Progenitor cell of endocrine pancreas (in vitro differentiated cells): ENCODE results near the gene ABCC3. TPM values are rescaled to one million over a fixed set of nuclear protein-coding genes. Genes with fewer than 3 reads are reported as not detected.

Experiments used
- DNase-seq: peaks from one replicate; pipeline ENCODE4 v3.0.0; 2021; ENCODE audit warnings: low spot score; ENCODE audit not compliant: unreplicated experiment
- H3K27ac Mint-ChIP-seq: 2 replicates; pipeline ENCODE4 v1.8.0; 2021; ENCODE audit warnings: mild to moderate bottlenecking, moderate library complexity, mixed read lengths
- H3K27me3 Mint-ChIP-seq: 2 replicates; pipeline ENCODE4 v1.8.0; 2021; ENCODE audit warnings: mixed read lengths
- H3K36me3 Mint-ChIP-seq: 2 replicates; pipeline ENCODE4 v1.8.0; 2022; ENCODE audit warnings: mixed read lengths; ENCODE audit not compliant: insufficient read depth
- H3K4me1 Mint-ChIP-seq: 2 replicates; pipeline ENCODE4 v1.8.0; 2021; ENCODE audit warnings: low read depth, mixed read lengths
- H3K4me3 Mint-ChIP-seq: 2 replicates; pipeline ENCODE4 v1.8.0; 2021; ENCODE audit warnings: low read depth, mild to moderate bottlenecking, moderate library complexity, mixed read lengths
- H3K9me3 Mint-ChIP-seq: 2 replicates; pipeline ENCODE4 v1.8.0; 2021; ENCODE audit warnings: low read depth, mixed read lengths
- total RNA-seq: library from RNA; stranded (reverse); gene quantifications from 2 replicates; pipeline ENCODE4 v1.2.1, GENCODE V29; 2021
- TF ChIP-seq, protein P1 (sequence below): fragments of 200-600 bp; sonication (generic); IDR thresholded peaks from one replicate; pipeline ENCODE4 v1.5.0; 2021; ENCODE audit warnings: antibody characterized with exemption, mild to moderate bottlenecking; ENCODE audit not compliant: unreplicated experiment

ABCC3 gene
- total RNA-seq, 1 donor from 2014 or later, result 1.6 TPM

DNA sequence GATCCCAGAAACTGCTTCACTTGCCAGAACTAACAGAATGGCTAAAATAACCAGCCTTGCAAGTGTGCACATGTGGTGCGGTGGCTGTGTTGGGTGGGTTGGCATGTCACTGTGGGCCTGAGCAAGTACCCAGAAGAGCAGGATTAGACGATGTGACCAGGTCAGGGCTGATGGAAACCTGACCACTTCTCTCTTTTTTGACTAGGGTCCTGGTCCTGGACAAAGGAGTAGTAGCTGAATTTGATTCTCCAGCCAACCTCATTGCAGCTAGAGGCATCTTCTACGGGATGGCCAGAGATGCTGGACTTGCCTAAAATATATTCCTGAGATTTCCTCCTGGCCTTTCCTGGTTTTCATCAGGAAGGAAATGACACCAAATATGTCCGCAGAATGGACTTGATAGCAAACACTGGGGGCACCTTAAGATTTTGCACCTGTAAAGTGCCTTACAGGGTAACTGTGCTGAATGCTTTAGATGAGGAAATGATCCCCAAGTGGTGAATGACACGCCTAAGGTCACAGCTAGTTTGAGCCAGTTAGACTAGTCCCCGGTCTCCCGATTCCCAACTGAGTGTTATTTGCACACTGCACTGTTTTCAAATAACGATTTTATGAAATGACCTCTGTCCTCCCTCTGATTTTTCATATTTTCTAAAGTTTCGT, 56.3 kb downstream of the ABCC3 start:
- DNase-seq, result no peak
- no peaks in the 10 kb centered on the region for H3K9me3 Mint-ChIP-seq
- H3K27me3 Mint-ChIP-seq, result no peaks in the 10 kb centered on the region
- TF ChIP-seq, protein P1, sequence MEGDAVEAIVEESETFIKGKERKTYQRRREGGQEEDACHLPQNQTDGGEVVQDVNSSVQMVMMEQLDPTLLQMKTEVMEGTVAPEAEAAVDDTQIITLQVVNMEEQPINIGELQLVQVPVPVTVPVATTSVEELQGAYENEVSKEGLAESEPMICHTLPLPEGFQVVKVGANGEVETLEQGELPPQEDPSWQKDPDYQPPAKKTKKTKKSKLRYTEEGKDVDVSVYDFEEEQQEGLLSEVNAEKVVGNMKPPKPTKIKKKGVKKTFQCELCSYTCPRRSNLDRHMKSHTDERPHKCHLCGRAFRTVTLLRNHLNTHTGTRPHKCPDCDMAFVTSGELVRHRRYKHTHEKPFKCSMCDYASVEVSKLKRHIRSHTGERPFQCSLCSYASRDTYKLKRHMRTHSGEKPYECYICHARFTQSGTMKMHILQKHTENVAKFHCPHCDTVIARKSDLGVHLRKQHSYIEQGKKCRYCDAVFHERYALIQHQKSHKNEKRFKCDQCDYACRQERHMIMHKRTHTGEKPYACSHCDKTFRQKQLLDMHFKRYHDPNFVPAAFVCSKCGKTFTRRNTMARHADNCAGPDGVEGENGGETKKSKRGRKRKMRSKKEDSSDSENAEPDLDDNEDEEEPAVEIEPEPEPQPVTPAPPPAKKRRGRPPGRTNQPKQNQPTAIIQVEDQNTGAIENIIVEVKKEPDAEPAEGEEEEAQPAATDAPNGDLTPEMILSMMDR, result no peak
- H3K4me1 Mint-ChIP-seq, result peaks cover 69% of the 10 kb centered on the region
- H3K36me3 Mint-ChIP-seq, result peaks cover 8% of the 10 kb centered on the region
- peak overlapping the region; percentile 94 for H3K27ac Mint-ChIP-seq
- peak overlapping the region; percentile 12 for H3K4me3 Mint-ChIP-seq

DNA sequence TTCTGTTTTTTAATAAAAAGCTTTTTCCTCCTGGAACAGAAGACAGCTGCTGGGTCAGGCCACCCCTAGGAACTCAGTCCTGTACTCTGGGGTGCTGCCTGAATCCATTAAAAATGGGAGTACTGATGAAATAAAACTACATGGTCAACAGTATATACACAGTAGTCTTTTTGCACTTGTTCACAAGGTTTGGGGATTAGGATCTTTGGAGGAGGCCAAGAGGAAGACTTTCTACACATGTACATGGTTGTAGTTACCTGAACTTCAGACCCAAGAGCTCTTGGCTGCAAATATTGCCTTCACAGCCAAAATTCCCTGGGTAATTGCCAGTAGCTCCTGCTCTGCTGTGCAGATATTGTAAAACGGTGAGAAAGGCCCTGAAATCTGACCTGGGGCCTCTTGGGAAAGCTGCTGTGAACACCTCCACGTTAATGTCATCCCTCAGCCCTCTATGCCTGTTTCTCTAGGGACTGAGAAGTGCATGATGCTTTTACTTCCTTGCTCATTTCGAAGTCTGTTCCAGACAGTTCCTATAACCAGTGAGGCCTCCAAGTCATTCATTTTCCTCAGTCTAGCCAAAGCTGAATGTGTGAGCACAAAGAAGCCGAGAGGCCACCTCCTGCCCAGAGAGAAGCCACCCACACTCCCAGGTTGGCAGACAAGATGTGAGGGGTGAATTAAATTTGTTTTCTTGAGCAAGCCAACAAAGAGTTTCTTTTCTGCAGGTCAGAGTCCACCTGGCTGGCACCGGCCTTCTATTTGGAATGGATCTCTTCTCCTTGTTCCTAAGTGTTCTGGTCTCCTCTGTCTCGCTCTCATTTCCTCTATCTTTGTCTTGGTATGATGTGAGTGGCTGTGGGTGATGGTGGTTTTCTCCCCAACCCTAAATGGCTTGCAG, 57.1 kb downstream of the ABCC3 start:
- H3K27ac Mint-ChIP-seq, result peak overlapping the region; percentile 94
- TF ChIP-seq, protein P1, result no peak
- peaks cover 11% of the 10 kb centered on the region for H3K36me3 Mint-ChIP-seq
- H3K27me3 Mint-ChIP-seq, result no peaks in the 10 kb centered on the region
- peak overlapping the region; percentile 12 for H3K4me3 Mint-ChIP-seq
- H3K4me1 Mint-ChIP-seq, result peaks cover 62% of the 10 kb centered on the region
- no peaks in the 10 kb centered on the region for H3K9me3 Mint-ChIP-seq
- DNase-seq, result no peak

DNA sequence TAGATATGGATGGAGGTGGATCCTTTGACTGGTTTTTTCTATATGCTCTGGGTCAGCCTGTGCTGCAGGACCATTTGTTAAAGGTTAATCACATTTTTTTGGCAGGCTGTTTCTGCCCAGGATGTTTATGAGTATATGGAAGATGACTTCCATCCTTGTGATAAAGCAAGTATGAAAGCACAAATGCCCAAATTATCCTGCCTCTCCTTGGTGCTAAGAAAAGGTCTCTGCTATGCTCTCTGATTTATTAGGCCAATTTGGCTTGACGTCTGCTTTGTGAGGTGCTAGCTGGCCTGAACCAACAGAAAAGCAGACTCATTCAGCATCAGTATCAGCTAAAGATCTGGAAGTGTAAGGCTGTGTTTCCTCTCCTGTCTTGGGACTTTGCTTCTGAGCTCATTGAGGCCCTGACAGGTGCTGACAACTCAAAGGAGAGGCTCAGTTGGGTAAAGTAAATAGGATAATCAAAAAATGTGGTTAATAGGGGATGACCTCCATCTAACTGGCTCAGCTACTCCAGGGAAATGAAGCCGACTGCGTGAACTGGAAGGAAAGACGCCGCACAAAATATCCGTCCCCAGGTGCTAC, 57.9 kb downstream of the ABCC3 start:
- H3K27ac Mint-ChIP-seq, result peak overlapping the region; percentile 94
- no peaks in the 10 kb centered on the region for H3K9me3 Mint-ChIP-seq
- H3K4me3 Mint-ChIP-seq, result peak overlapping the region; percentile 40
- TF ChIP-seq, protein P1, result no peak
- H3K4me1 Mint-ChIP-seq, result peaks cover 58% of the 10 kb centered on the region
- no peaks in the 10 kb centered on the region for H3K27me3 Mint-ChIP-seq
- peaks cover 16% of the 10 kb centered on the region for H3K36me3 Mint-ChIP-seq
- DNase-seq, result no peak

DNA sequence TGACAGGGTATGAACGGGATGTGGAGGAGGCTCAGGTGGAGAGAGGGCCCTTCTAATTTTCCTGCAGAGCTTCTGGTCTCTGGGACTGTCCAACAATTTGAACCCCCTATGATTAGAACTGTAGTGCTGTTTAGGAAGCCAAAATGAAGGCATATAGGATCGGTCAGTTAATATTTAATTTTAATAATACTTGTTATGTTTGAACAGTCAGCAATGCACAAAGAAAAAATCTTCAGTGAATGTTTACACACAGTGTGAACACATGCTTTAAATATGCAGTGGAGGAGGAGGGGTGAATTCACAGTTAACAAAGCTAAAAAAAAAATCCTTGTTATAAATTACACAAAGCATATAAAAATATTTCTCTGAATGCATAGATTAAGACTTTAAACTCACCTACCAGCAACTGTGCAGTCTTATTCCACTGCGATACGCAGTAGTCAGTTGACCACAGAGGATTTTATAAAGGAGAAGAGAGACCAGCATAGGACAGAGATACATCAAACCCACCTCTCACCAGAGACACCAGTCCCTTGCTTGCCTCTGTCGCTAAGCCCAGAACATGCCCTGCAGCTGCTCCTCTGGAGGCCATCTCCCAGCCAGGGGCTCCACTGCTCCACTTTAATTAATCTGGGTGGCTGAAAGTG, 58.5 kb downstream of the ABCC3 start:
- H3K9me3 Mint-ChIP-seq, result no peaks in the 10 kb centered on the region
- H3K27ac Mint-ChIP-seq, result peak overlapping the region; percentile 94
- TF ChIP-seq, protein P1, result no peak
- no peak for DNase-seq
- H3K36me3 Mint-ChIP-seq, result peaks cover 16% of the 10 kb centered on the region
- H3K27me3 Mint-ChIP-seq, result no peaks in the 10 kb centered on the region
- H3K4me1 Mint-ChIP-seq, result peaks cover 56% of the 10 kb centered on the region
- peak overlapping the region; percentile 40 for H3K4me3 Mint-ChIP-seq

DNA sequence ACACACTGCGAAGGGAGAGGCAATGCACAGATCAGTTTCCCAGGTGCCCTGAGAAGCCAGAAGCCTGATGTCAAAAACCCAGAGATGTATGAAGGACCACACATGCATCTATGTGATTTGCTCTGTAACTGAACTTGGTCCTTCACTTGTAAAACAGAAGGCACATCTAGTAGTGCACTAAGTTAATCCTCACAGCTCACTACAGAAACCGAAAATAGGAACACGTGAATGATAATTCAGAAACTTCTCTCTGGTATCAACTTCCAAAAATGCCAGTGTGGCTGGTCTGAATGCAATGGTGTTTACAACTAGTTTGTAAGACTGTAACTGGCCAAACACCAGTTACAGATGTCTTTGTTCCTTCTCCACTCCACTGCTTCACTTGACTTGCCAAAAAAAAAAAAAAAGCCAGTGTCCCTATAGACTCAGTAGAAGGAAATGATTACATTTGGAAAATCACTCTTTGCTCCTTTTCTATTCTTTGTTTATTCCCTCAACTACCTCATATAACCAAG, 61.7 kb downstream of the ABCC3 start:
- peaks cover 41% of the 10 kb centered on the region for H3K4me1 Mint-ChIP-seq
- H3K4me3 Mint-ChIP-seq, result no peak overlapping the region
- no peak overlapping the region for H3K27ac Mint-ChIP-seq
- H3K36me3 Mint-ChIP-seq, result peaks cover 24% of the 10 kb centered on the region
- TF ChIP-seq, protein P1, result no peak
- H3K9me3 Mint-ChIP-seq, result no peaks in the 10 kb centered on the region
- H3K27me3 Mint-ChIP-seq, result no peaks in the 10 kb centered on the region
- no peak for DNase-seq
